ENCODE results near the gene ASTN1.

Gene ASTN1

GRCh38 chr1:177164380-177165068 is at the start of gene ASTN1:
Gene ASTN1 (minus strand): TSS chr1:177164712. CDS start chr1:177164676, 36 bp downstream.
- no peak for DNase-seq (ENCODE audit: low read depth)

- no peak for DNase-seq (ENCODE audit: low read depth)
Observed at GRCh38 chr1:177211231-177211630, 46.7 kb upstream of the ASTN1 start.

DNA sequence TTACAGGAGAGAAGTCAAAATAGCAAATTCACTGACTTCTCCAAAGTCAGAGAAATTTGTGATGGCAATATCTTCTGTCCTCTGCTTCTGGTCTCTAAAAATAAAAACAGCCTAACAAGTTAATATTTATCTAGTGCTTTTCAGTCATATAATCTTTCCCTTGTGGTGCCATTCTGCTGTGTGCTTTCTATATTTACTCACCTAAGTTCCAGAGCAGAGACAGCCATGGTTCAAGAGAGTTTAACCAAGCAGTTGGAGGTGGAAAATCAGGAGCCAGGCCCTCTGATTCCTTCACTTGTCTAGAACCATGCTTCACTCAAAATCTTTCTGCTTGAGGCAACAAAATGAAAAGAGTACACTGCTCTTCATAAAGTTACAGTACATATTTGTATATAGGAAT is 45.6 kb upstream of the ASTN1 start:
- no peak for DNase-seq (ENCODE audit: low read depth)

DNA sequence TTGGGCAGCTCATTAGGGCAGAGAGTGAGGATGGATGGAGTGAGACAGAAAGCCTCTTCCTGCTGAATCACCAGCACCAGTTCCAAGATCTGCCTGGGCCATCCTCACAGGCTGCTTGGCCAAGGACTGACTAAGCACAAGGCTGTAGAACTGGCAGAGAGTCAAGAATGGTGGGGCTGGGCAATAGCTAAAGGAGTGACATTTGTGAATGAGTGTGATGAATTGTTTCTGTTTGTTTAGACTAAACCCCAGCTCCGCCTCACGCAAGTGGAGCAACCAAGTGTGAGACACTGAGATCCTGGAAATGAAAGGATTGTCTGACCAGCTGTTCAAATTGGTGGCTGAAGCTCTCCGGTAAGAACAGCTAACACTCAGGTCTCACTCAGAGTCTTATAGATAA is 44.8 kb upstream of the ASTN1 start:
- DNase-seq (ENCODE audit: low read depth) = no peak

DNA sequence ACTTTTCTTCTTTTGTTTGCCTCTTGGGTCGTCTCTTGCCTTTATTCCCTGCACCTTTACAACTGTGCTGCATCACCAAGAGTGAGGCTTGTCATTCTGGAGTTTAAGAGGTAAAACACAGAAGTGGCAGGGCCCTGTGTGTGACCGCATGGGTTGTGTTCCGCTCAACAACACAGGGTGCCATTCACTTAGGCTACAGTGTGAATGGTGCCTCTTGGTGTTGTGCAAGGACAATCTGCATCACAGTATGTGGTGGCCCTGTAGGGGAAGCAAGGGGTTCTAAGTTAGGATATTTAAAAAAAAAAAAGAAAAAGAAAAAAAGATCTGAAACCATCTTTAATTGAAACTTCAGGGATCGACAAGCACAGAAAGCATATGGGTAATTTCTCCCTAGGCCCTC is 44.4 kb upstream of the ASTN1 start:
- no peak for DNase-seq (ENCODE audit: low read depth)

DNA sequence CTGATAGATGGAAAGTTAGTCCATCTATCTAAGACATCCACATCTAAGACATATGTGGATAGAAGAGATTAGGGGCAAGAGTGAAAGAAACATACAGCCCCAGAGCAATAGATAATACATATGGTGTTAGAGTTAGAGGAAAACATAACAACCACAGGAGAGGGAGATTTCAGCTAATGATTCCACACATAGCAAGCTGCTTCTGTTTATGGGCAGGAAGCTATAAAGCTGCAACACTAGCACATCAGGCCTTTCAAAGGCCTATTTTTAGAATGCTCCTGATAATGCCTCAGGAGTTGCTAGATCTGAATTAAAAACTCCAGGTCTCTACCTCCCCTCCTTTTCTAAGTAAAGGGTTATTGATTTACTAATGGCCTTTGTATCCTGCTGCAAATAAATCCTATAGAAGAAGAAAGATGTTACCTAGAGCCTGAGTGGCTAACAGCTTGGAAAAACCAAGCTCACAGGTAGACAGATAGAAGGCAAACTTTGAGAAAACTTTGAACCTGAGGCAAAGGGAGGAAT is 42.4 kb upstream of the ASTN1 start:
- no peak for DNase-seq (ENCODE audit: low read depth)

- DNase-seq (ENCODE audit: low read depth) = no peak
Observed at GRCh38 chr1:177200290-177200689, 35.8 kb upstream of the ASTN1 start.

DNA sequence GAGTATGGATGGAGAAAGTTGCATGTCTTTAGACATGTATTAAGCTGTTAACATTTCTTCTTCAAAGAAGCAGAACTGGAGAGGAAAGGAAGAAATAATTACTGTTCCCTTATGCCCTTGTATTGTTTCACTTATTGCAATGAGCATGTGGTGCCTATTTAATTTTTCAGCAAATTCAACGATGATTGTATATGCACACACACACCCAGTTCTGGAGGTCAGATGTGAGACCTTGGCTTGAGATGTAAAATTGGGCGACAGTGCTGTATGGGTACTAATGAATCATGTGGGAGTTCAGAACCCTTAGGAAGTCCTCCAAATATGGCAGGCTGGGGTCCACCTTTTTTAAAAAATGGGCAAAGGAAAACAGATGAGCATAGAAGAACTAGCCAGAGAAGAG is 33.7 kb upstream of the ASTN1 start:
- DNase-seq (ENCODE audit: low read depth) = no peak

DNA sequence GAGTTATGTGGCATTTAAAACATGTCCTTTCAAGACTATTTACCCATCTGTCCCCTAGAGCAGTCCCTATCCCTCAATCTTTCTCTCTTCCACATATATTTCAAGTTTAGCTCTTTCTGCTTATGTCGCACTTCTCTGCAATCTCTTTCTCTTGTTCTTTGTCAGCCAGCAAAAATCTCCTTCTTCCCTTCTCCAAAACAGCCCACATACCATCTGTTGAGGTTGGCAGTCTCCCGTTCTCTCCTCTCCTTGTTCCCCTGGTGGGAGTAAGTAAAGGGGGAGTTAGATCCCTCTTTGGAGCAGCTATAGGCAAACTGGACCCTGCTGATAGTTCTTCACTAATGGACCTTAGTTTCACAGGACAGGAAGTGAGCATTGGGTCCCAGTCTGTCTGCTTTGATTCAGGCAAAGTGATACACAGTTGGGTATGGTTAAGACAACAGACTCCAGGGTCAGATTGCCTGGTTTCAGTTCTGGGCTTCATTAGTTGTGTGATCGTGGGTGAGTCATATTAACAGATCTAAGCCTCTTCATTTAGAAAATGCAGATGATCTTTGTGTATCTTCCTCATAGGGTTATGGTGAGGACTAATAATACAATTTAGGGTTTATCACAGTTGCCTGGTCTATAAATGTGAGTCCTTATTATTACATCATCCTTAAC is 25.9 kb upstream of the ASTN1 start:
- DNase-seq (ENCODE audit: low read depth) = no peak

DNA sequence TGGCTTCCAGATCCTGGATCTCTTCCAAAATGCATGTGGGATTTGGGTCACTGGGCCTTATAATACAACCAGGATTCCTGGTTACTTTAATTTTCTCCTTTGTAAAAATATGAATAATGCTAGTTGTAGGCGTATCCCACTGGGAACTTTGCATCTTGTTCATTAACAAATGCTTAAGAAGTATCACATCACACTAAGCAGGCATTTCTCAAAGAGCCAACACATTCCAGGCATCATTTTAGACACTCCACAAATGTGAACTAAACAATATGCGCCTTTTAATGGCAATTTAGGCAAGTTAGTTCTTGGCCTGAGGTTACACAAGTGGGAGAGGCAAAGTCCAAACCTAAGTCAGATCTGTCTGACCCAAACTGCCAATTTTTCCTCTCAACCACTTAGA is 22.1 kb upstream of the ASTN1 start:
- DNase-seq (ENCODE audit: low read depth) = no peak

DNA sequence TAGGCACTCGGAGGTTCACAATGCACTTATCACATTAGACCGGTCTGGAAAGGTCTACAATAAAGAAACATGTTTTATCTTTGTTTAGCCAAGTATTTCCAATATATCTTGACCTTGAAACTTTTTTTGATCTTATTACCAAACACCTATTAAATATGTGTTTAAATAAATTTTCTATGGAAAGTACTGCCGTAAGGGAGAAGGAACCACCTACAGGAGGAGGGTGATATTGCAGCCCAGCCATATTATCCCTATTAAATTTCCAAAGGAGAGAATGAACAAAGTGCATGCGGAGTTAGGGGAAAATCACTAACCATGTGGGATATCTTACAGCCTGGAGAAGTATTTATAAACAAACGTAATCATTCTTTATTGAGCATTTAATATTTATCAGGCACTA is 20.7 kb upstream of the ASTN1 start:
- DNase-seq (ENCODE audit: low read depth) = no peak

- DNase-seq (ENCODE audit: low read depth) = no peak
Observed at GRCh38 chr1:177183836-177184235, 19.3 kb upstream of the ASTN1 start.

GRCh38 chr1:177181631-177182291 is 17.2 kb upstream of the ASTN1 start:
- no peak for DNase-seq (ENCODE audit: low read depth)

DNA sequence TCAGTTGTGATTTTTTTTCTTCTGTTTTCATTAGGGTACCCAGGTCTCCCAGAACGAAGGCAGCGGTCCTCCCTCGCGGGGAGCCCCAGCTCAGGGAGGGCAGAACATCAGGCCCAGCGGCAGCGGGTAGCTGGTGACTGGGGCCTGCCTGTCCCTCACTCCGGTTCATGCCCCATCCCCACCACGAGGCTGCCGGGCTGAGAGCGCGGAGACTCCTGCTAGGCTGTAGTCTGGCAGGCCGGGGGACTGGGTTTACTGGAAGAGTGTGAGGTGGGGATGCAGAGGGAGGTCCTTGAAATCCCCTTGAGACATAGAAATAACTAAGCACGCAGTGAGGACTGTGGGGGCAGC is 16.7 kb upstream of the ASTN1 start:
- DNase-seq (ENCODE audit: low read depth) = no peak

DNA sequence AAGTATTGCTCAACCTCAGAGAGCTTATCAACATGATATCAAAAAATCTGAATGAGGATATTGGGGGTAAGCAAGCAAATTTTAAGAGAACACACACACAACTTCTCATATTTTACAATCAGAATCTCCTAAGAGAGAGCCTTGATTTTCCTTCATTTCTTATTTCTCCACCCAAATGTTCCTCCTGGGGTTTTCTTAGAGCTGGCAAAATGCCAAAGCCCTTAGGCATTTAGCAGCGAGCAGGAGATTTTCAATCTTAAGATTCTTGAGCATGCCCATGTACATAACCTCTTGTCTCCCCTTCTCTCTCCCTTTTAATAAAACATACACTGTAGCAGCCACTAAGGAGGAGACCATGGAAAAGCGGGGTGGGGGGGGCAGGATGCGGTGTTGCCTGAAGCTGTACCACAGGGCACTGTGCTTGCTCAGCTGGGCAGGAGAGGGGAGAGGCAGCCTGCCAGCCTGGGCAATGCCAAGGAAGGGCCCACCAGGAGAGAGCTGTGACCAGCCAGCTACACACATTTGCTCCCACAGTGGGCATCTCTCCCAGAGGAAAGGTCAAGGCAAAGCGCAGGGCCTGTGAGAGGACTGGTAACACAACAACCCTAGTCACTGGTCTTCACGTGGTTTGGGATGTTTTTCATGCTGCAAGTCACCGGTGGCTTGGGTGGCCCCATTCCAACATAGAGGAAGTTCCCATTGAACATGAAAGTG is 10.6 kb upstream of the ASTN1 start:
- DNase-seq (ENCODE audit: low read depth) = no peak

- DNase-seq (ENCODE audit: low read depth) = no peak
Observed at GRCh38 chr1:177173976-177174375, 9.5 kb upstream of the ASTN1 start.

- no peak for DNase-seq (ENCODE audit: low read depth)
Observed at GRCh38 chr1:177172866-177173265, 8.4 kb upstream of the ASTN1 start.

- DNase-seq (ENCODE audit: low read depth) = no peak
Observed at GRCh38 chr1:177172272-177172671, 7.8 kb upstream of the ASTN1 start.

DNA sequence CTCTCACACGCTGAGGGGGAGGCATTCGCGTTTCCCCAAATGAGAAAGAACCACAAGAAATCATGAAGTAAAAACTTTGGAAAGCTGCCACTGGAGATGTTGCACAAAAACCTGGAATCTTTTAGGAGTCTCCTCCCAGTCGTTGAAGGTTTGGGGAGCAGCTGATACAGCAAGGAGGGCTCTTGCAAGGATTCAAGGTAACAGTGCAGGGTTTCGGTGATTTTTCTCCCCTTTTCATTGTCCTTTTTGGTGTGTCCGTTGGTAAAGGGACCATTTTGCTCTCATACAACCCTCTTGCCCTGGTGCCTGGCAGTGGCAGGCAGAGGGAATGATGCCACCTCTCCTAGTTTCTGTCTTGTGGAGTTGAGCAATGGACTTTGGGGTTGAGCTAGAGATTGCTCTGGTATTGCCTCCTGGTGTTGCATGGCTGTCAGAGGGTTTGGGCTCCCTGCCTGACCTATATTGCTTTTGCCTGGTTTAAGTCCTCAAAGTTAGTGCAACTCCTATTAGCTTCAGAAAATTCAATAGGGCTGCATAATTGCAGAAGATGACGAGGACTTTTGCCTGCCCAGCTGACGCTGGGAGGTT is 7.1 kb upstream of the ASTN1 start:
- no peak for DNase-seq (ENCODE audit: low read depth)

- no peak for DNase-seq (ENCODE audit: low read depth)
Observed at GRCh38 chr1:177170756-177171535, 6.4 kb upstream of the ASTN1 start, which contains the start of gene BRINP2. Gene BRINP2 (plus strand): TSS chr1:177170958. CDS start chr1:177229877, 58,919 bp downstream.

DNA sequence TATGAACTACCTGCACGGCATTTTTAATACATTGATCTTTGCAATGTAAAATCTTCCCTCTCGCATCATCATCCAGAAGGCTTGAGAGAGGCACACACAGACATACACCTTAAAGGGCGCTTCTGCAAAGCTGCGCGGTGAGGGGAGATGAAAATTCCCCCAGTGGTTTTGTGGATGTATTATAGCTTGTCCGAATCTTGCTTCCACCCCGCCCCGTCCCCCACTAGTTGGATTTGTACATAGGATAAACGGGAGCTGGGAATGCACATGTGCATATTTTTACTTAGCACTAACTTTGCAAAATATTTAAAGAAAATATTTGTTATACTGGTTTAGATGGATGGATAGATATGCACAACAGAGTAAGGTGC is 542 bp upstream of the ASTN1 start:
- no peak for DNase-seq (ENCODE audit: low read depth)

All from stimulated activated CD8-positive, alpha-beta memory T cell treated with anti-CD3 and anti-CD28 coated beads, Interleukin-12 subunit alpha, Interleukin-12 subunit beta, amount 100 ng/mL, for 1 hour (primary cell).